ENCODE measurements around the gene DPEP3. TPM values are rescaled to one million over a fixed set of nuclear protein-coding genes. Genes with fewer than 3 reads are reported as not detected.

The DPEP3 gene
- total and polyA plus RNA-seq, 3 donors from 2014 or later = 61.0 to 138 (median 127) TPM

- H3K27ac ChIP-seq = no peak overlapping the region
- intact Hi-C loops (cut with DNase I; ENCODE audit: low total_unique reads) = no loop called here
- H3K9me3 ChIP-seq = no peaks in the 10 kb centered on the region
- no peaks in the 10 kb centered on the region for H3K27me3 ChIP-seq
- peaks cover 18% of the 10 kb centered on the region for H3K4me1 ChIP-seq
- DNase-seq = peak; percentile 75
- TF ChIP-seq, protein P1, sequence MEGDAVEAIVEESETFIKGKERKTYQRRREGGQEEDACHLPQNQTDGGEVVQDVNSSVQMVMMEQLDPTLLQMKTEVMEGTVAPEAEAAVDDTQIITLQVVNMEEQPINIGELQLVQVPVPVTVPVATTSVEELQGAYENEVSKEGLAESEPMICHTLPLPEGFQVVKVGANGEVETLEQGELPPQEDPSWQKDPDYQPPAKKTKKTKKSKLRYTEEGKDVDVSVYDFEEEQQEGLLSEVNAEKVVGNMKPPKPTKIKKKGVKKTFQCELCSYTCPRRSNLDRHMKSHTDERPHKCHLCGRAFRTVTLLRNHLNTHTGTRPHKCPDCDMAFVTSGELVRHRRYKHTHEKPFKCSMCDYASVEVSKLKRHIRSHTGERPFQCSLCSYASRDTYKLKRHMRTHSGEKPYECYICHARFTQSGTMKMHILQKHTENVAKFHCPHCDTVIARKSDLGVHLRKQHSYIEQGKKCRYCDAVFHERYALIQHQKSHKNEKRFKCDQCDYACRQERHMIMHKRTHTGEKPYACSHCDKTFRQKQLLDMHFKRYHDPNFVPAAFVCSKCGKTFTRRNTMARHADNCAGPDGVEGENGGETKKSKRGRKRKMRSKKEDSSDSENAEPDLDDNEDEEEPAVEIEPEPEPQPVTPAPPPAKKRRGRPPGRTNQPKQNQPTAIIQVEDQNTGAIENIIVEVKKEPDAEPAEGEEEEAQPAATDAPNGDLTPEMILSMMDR (IDR thresholded peaks at IDR 0.05) = peak; percentile 65 to 80 (median 75)
- TF ChIP-seq POLR2A (IDR thresholded peaks at IDR 0.05) = no peak
- no peak overlapping the region for H3K4me3 ChIP-seq
- no peaks in the 10 kb centered on the region for H3K36me3 ChIP-seq (ENCODE audit: low read depth, missing control alignments)
- 64 to 77% methylated on average over 5 to 16 of the region's 16 CpGs for WGBS, 2 donors
Measured at GRCh38 chr16:67928561-67929364, 51.5 kb downstream of the DPEP3 start.

DNA sequence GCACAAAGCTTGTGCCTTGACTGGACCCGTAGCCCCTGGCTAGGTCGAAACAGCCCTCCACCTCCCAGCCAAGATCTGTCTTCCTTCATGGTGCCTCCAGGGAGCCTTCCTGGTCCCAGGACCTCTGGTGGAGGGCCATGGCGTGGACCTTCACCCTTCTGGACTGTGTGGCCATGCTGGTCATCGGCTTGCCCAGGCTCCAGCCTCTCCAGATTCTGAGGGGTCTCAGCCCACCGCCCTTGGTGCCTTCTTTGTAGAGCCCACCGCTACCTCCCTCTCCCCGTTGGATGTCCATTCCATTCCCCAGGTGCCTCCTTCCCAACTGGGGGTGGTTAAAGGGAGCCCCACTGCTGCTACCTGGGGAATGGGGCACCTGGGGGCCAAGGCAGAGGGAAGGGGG lies 52.2 kb downstream of the DPEP3 start:
- H3K27me3 ChIP-seq = no peaks in the 10 kb centered on the region
- TF ChIP-seq POLR2A (IDR thresholded peaks at IDR 0.05) = no peak
- TF ChIP-seq, protein P1 (IDR thresholded peaks at IDR 0.05) = no peak
- no peak for DNase-seq
- H3K4me3 ChIP-seq = no peak overlapping the region
- H3K4me1 ChIP-seq = peaks cover 18% of the 10 kb centered on the region
- no peak overlapping the region for H3K27ac ChIP-seq
- intact Hi-C loops (cut with DNase I; ENCODE audit: low total_unique reads) = no loop called here
- no peaks in the 10 kb centered on the region for H3K9me3 ChIP-seq
- WGBS, 2 donors = 84 to 94% methylated on average over 3 to 7 of the region's 7 CpGs
- H3K36me3 ChIP-seq (ENCODE audit: low read depth, missing control alignments) = no peaks in the 10 kb centered on the region

- Histone ChIP-seq H3K4me1 (peaks cover 18% of the 10 kb centered on the region), H3K4me3 (no peak overlapping the region), H3K27me3 (no peaks in the 10 kb centered on the region), H3K9me3 (no peaks in the 10 kb centered on the region), H3K36me3 (ENCODE audit: low read depth, missing control alignments) (no peaks in the 10 kb centered on the region), H3K27ac (no peak overlapping the region)
- TF ChIP-seq POLR2A (IDR thresholded peaks at IDR 0.05) = no peak
- TF ChIP-seq, protein P1 (IDR thresholded peaks at IDR 0.05) = no peak
- WGBS, 2 donors = 91 to 97% methylated on average over 7 to 22 of the region's 22 CpGs
- no peak for DNase-seq
- intact Hi-C loops (cut with DNase I; ENCODE audit: low total_unique reads) = no loop called here
Measured at GRCh38 chr16:67927131-67927941, 53.0 kb downstream of the DPEP3 start.

GRCh38 chr16:67926181-67926750 lies 54.0 kb downstream of the DPEP3 start:
- no peaks in the 10 kb centered on the region for H3K9me3 ChIP-seq
- intact Hi-C loops (cut with DNase I; ENCODE audit: low total_unique reads) = no loop called here
- WGBS, 2 donors = 39 to 40% methylated on average over 12 to 13 of the region's 13 CpGs
- H3K27me3 ChIP-seq = no peaks in the 10 kb centered on the region
- peak overlapping the region; percentile 37 to 68 for H3K27ac ChIP-seq
- H3K4me3 ChIP-seq = no peak overlapping the region
- no peak for DNase-seq
- peaks cover 12% of the 10 kb centered on the region for H3K4me1 ChIP-seq
- no peak for TF ChIP-seq POLR2A (IDR thresholded peaks at IDR 0.05)
- TF ChIP-seq, protein P1 (IDR thresholded peaks at IDR 0.05) = no peak
- no peaks in the 10 kb centered on the region for H3K36me3 ChIP-seq (ENCODE audit: low read depth, missing control alignments)

Small RNAs within 50 kb of the gene (small RNA-seq; reads per million reads assigned to genes)
- 0 reads per million in 2 donors for gene RNU6-359P

Other genes with a start within 250 kb of the DPEP3 start
- 10 to 100 TPM; 23.0 to 25.2 TPM for gene RANBP10, start 173.9 kb downstream of the DPEP3 start, total RNA-seq
- gene RANBP10, start 173.9 kb downstream of the DPEP3 start, polyA plus RNA-seq (ENCODE audit: insufficient read depth, low read depth, low replicate concordance) = 23.5 TPM
- gene TSNAXIP1, start 173.6 kb downstream of the DPEP3 start, total RNA-seq = 10 to 100 TPM; 31.3 to 40.4 TPM
- 93.7 TPM for gene TSNAXIP1, start 173.6 kb downstream of the DPEP3 start, polyA plus RNA-seq (ENCODE audit: insufficient read depth, low read depth, low replicate concordance)
- 10 to 100 TPM; 56.8 to 59.7 TPM for gene THAP11, start 138.2 kb downstream of the DPEP3 start, total RNA-seq
- 24.0 TPM for gene THAP11, start 138.2 kb downstream of the DPEP3 start, polyA plus RNA-seq (ENCODE audit: insufficient read depth, low read depth, low replicate concordance)
- 100 to 1,000 TPM; 239 to 297 TPM for gene NUTF2, start 133.6 kb downstream of the DPEP3 start, total RNA-seq
- 121 TPM for gene NUTF2, start 133.6 kb downstream of the DPEP3 start, polyA plus RNA-seq (ENCODE audit: insufficient read depth, low read depth, low replicate concordance)
- gene CENPT, start 132.8 kb downstream of the DPEP3 start, total RNA-seq = 100 to 1,000 TPM; 115 to 154 TPM
- gene CENPT, start 132.8 kb downstream of the DPEP3 start, polyA plus RNA-seq (ENCODE audit: insufficient read depth, low read depth, low replicate concordance) = 108 TPM
- 100 to 1,000 TPM; 106 to 107 TPM for gene EDC4, start 107.4 kb downstream of the DPEP3 start, total RNA-seq
- gene EDC4, start 107.4 kb downstream of the DPEP3 start, polyA plus RNA-seq (ENCODE audit: insufficient read depth, low read depth, low replicate concordance) = 96.7 TPM
- 1 to 10 TPM; 4.2 to 8.1 TPM for gene NRN1L, start 95.6 kb downstream of the DPEP3 start, total RNA-seq
- gene NRN1L, start 95.6 kb downstream of the DPEP3 start, polyA plus RNA-seq (ENCODE audit: insufficient read depth, low read depth, low replicate concordance) = 2.9 TPM
- gene PSKH1, start 87.2 kb downstream of the DPEP3 start, total RNA-seq = 10 to 100 TPM; 47.7 to 50.5 TPM
- gene PSKH1, start 87.2 kb downstream of the DPEP3 start, polyA plus RNA-seq (ENCODE audit: insufficient read depth, low read depth, low replicate concordance) = 66.8 TPM
- gene CTRL, start 48.6 kb downstream of the DPEP3 start, total RNA-seq = 1 to 10 TPM in 1 of 2 donors, under 1 TPM in 1; 0.62 to 1.7 TPM
- 0.36 TPM for gene CTRL, start 48.6 kb downstream of the DPEP3 start, polyA plus RNA-seq (ENCODE audit: insufficient read depth, low read depth, low replicate concordance)
- 10 to 100 TPM; 13.2 to 14.2 TPM for gene PSMB10, start 43.6 kb downstream of the DPEP3 start, total RNA-seq
- 49.1 TPM for gene PSMB10, start 43.6 kb downstream of the DPEP3 start, polyA plus RNA-seq (ENCODE audit: insufficient read depth, low read depth, low replicate concordance)
- gene LCAT, start 36.4 kb downstream of the DPEP3 start, total RNA-seq = 10 to 100 TPM; 20.6 to 25.3 TPM
- gene LCAT, start 36.4 kb downstream of the DPEP3 start, polyA plus RNA-seq (ENCODE audit: insufficient read depth, low read depth, low replicate concordance) = 12.9 TPM
- gene SLC12A4, start 11.9 kb downstream of the DPEP3 start, total RNA-seq = 10 to 100 TPM; 64.3 to 68.4 TPM
- 46.7 TPM for gene SLC12A4, start 11.9 kb downstream of the DPEP3 start, polyA plus RNA-seq (ENCODE audit: insufficient read depth, low read depth, low replicate concordance)
- gene DPEP2, start 19.0 kb upstream of the DPEP3 start, total RNA-seq = 1 to 10 TPM; 2.7 to 3.0 TPM
- 5.9 TPM for gene DPEP2, start 19.0 kb upstream of the DPEP3 start, polyA plus RNA-seq (ENCODE audit: insufficient read depth, low read depth, low replicate concordance)
- gene DPEP2NB, start 35.4 kb upstream of the DPEP3 start, total RNA-seq = 1 to 10 TPM; 2.4 to 4.1 TPM
- 3.2 TPM for gene DPEP2NB, start 35.4 kb upstream of the DPEP3 start, polyA plus RNA-seq (ENCODE audit: insufficient read depth, low read depth, low replicate concordance)
- 10 to 100 TPM; 19.1 to 19.9 TPM for gene DDX28, start 42.7 kb upstream of the DPEP3 start, total RNA-seq
- gene DDX28, start 42.7 kb upstream of the DPEP3 start, polyA plus RNA-seq (ENCODE audit: insufficient read depth, low read depth, low replicate concordance) = 18.6 TPM
- 10 to 100 TPM; 24.6 to 32.4 TPM for gene DUS2, start 42.8 kb upstream of the DPEP3 start, total RNA-seq
- 62.5 TPM for gene DUS2, start 42.8 kb upstream of the DPEP3 start, polyA plus RNA-seq (ENCODE audit: insufficient read depth, low read depth, low replicate concordance)
- 100 to 1,000 TPM in 1 of 2 donors, 10 to 100 TPM in 1; 94.7 to 115 TPM for gene NFATC3, start 104.9 kb upstream of the DPEP3 start, total RNA-seq
- gene NFATC3, start 104.9 kb upstream of the DPEP3 start, polyA plus RNA-seq (ENCODE audit: insufficient read depth, low read depth, low replicate concordance) = 78.0 TPM